GM21723 (cell line): Measurements from ENCODE around the gene UBAP1.
"Not testable (repeated sequence)": the region's sequence is repeated elsewhere in the genome, so short reads cannot be mapped to it uniquely, and the experiment has no call there.

Source experiments
- ATAC-seq: cut with Tn5 transposase; IDR thresholded peaks from one replicate; pipeline ENCODE4 v1.9.1; 2021; ENCODE audit warnings: mild to moderate bottlenecking, moderate library complexity; ENCODE audit not compliant: unreplicated experiment

UBAP1 gene

DNA sequence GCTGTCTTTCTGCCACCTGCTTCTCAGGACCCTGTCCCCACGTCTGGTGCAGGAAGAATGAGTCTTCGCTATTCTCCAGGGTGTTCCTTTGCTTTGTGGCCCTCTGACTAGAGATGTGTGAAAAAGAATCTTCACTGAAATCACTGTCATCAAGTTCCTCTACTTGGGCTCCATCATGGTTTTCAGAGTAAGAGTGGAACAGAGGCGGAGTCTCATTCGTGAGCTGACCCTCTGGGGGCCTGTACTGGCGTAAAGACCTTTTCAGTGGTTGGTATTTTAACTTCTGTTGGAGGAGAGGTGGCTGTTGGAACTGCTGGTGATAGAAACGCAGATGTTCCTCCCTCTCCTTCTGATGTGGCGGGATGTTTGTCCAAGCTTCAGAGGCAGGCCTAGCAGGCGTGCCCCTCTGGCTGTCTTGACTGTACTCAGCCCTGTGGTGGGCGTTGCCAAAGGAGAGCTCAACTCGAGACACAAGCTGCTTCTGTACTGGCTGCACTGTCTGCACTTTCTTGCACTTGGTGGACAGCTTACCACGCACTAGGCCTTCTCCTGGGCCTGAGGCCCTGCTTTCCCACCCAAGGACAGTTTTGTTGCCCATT lies 78.2 kb downstream of the UBAP1 start:
- ATAC-seq, result no peak

- no peak for ATAC-seq
Observed at GRCh38 chr9:34259315-34259714, 80.5 kb downstream of the UBAP1 start.

DNA sequence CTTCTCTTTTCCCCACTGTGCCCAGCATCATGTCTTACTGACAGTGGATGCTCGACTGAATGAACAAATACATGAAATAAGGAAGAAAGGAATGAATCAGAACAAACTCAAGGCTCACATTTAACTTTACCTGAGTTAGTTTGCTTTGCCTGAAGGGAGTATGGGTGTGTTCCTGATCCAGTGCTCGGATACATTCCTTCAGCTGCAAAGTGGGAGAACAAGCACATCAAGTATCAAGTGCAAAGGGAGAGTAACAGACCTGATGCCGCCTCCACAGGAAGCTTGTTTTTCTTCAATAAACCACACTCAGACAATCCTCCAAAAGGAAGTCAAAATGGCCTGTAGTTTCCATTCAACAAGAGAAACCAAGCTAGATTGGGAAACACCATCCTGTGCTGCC lies 84.1 kb downstream of the UBAP1 start:
- ATAC-seq, result no peak

DNA sequence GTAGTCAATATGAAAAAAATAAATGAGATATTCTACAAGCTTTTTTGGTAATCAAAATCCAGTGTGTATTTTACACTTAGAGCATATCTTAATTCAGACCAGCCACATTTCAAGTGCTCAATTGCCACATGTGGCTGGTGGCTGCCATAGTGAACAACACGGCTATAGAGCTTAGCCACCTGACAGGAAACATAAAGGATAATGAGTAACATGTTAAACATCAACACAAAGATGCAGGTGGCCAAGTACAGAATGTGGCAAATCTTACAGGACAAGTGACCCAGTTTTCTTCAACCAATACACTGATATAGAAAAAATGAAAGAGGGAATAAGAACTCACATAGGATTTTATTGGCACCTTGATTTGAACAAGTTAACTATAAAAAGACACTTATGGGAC lies 88.8 kb downstream of the UBAP1 start:
- ATAC-seq, result no peak

- ATAC-seq, result no peak
Observed at GRCh38 chr9:34271265-34272006, 92.6 kb downstream of the UBAP1 start.

- ATAC-seq, result no peak
Observed at GRCh38 chr9:34272101-34272541, 93.3 kb downstream of the UBAP1 start.

DNA sequence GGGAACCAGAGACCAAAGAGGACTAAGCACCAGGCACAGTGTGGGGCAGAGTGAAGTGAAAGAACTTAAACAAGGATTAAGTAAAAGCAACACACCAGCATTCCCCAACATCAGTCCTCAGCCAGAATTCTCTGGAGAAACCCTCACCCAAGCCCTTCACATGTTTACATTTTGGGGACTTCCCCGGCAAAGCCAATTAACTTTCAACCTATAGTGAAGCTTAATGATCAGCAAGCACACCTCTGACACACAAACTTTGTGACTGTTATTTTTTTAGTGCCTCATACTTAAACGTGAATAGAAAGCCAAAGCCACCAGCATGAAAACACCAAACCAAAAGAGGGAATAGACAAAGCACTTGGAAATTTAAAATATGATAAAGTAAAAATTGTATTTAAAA lies 94.7 kb downstream of the UBAP1 start:
- not testable (repeated sequence) for ATAC-seq

GRCh38 chr9:34275811-34276210 lies 97.0 kb downstream of the UBAP1 start:
- no peak for ATAC-seq

- ATAC-seq, result no peak
Observed at GRCh38 chr9:34276772-34277171, 97.9 kb downstream of the UBAP1 start.

DNA sequence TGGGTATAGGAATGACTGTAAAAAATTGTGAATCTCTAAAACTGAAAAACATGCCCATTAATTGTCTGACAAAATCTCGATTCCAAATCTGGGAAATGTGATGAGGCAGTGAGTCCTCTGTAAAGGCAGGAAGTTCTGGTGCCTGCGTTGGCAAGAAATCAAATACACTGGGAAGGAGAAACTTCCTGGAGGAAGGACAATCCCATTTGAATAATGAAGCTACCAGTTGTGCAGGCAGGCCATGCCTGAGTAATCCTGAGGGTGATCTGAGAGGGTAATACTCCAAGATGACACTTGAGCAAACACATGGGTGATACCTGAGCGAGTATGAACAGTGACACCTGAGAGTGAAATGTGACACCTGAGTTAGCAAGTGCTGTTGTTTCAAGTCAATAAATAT lies 100.6 kb downstream of the UBAP1 start:
- no peak for ATAC-seq

- ATAC-seq, result no peak
Observed at GRCh38 chr9:34282096-34282495, 103.3 kb downstream of the UBAP1 start.

GRCh38 chr9:34289159-34289558 lies 110.3 kb downstream of the UBAP1 start:
- ATAC-seq, result no peak

GRCh38 chr9:34291023-34291422 lies 112.2 kb downstream of the UBAP1 start:
- ATAC-seq, result no peak

DNA sequence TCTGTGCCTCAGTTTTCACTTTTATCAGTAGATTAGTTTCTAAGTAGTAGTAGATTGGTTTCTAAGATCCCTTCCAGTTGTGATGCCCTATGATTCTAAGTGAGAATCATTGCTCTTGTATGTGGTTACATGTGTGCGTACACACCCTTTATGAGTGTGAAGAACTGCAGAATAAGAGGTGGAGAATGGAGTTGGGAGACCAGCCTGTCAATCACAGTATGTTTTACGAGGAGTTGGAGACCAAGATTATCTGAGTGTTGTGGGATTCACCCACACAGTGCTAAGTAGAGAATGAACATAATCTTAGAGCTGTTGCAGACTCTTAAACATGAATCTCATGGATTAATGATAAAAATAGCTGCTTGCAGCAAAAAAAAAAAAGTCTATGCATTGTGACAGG lies 112.6 kb downstream of the UBAP1 start:
- ATAC-seq, result no peak

GRCh38 chr9:34292552-34292951 lies 113.7 kb downstream of the UBAP1 start:
- ATAC-seq, result no peak

GRCh38 chr9:34301064-34301463 lies 122.2 kb downstream of the UBAP1 start:
- ATAC-seq, result not testable (repeated sequence)
